GM19467 (cell line): ENCODE results near the gene ZDHHC13.

ENCODE experiments used
- ATAC-seq: cut with Tn5 transposase; IDR thresholded peaks from one replicate; pipeline ENCODE4 v1.9.1; 2021; ENCODE audit warnings: mild to moderate bottlenecking, moderate library complexity; ENCODE audit not compliant: unreplicated experiment

Gene ZDHHC13

DNA sequence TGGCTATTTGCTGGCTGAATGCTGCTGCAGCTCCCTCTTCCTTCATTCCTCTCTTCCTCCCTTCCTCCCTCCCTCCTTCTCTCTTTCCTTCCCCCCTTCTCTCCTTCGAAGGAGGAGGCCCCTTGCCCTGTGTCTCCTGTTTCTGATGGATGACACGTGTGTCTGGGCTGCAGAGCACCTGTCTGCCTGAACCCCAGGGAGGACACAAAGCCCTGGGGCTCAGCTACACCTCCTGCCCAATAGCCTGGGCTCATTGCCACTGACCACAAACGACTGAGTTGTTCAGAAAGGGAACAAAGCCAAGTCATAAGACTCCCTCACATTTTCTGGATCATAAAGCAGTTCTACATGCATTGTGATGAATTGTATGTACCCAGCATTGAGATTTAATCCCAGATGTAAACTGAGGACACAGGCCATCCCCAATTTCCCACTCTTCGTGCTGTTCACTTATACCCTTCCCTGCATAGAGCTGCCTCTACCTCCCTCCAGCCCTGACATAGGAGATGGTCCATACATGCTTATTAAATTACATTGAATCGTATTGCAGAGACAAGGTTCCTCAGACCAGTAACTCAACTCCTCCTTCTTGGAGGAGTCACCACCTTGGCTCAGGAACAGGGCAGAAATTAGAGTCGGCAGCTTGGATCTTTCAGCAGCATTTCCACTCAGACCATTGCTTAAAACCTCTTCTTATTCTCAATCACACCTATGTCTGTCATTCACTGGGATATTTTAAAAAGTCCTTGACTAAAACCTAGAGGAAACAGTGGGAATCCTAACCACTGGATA is 83.6 kb downstream of the ZDHHC13 start:
- ATAC-seq = no peak

DNA sequence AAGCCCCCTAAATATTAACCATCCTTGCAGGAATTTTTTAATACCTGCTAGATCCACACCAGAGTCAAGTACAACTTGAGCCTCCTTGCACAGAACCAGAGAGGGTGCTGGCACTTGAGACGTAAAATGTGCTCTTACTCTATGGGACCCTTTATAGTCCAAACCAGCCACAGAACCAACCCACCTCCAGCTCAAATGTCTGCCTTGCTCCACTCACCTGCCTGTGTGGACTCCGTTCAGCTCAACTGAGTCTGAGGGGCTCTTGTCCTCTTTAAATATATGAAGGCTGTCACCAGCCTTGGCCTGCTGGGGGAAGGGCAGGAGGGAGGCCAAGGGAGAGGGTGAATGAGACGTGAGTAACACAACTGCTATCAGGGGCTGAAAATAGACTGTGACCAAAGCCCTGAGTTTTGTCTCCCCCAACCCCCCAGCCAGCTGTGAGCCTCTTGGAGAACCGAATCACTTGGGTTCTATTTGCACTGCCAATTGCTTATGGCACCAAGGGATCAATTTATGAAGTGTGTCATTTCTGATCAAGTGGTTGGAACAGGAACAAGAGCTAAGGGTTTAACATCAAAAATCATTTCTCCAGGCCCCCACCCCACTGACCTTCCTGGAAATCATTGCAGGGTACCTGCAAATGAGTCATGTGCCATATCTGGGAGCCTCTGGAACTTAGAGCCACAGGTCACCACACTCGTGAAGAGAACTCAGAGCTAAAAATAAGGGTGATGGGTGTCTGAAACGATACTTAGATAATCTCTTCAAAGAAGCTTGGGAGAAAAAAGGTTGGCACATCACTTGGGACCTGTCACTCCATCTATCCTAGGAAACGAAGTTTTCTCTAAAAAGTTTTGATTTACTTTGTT is 85.0 kb downstream of the ZDHHC13 start, which contains the start of gene CSRP3:
Gene CSRP3, minus strand, starts transcription at position 247 of the 869 bp plus-strand sequence. CDS start 9,535 bp downstream, outside the sequence.
- ATAC-seq = no peak

DNA sequence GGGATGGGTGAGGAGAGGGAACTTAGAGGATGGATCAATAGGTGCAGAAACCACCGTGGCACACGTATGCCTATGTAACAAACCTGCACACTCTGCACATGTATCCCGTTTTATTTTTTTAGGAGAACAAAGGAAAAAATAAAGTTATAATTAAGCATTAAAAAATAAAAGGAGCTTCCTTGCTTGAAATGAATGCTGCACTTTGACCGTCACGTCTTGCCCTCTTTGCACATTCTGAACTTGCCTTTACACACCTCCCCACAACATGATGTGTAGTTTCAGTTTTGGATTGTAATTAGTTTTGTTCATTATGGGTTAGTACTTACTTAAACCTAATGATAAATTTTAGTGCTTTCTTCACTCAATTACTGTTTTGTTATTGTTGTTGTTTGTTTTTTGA is 87.9 kb downstream of the ZDHHC13 start:
- ATAC-seq = no peak

DNA sequence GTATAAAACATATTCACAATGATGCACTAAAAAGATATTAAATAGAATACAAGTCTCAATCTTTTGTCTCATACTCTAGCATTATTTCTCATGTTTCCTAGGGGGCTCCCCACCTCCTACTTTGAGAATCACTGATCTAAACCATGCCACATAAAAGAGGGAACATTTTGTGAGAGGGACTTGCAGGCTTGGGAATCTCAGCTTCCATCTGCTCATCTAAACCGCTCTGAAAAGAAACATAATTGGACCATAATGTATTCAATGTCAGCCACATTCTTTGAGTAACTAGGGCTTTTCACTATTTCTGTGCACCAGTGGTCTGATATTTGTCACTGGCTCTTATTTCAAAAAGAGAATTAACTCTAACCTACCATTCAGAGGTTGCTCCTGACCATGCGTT is 91.2 kb downstream of the ZDHHC13 start:
- no peak for ATAC-seq

DNA sequence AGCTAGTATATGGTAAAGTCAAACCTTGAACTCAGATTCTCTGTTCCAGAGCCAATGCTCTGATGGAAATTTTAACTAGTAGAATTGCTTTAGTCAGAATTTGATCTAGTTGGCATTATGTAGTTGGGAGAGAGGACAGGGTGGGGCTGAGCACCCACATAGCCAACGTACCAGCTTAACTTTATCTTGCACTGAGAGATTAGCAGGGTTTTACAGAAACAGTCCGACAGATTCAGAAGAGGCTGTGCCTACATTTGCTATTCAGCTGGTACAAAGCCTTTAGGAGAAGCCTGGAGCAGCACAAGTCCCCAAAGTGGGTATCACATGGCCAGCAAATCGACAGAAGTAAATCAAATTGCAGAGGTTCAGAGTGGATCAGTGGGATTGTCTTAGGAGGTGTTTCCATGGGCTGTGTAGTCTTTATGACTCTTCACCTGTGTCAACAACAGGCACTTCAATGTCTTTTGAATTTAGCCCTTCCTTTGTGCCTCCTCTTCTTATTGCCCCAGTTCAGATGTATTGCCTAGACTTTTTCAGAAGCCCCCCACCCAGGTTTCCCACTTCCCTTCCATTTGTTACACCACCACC is 92.1 kb downstream of the ZDHHC13 start:
- ATAC-seq = no peak

DNA sequence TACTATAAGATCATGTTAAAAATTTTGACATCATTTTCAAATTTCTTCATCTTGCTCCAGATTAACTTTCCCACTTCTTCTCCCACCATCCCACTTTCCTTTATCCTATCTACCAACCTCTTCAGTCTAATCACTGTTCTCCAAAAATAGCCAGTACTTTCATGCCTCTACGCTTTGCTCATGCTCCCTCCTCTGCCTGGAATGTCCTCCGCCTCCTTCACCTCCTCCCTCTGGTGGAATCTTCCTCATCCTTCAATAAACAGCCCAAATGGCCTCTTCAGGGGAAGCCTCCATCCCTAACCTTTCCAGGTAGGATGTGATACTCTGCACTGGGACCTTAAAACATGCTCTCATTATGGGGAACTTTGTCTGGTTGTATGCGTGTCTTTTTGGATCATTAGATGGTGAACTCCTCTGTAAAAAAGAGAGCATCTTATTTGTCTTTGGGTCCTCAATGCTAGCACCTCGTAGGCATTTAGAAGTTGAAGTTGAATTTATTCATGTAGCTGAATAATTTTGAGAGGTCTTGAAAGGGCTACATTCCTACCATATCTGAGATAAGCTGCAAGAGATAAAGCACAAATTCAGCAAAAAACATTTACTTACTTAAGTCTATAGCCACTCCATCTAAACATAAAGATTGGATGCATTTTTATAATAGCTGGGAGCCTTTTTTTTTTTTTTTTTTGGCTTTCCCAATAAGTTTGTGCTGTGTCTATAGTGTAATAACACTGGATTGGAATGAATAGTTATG is 92.8 kb downstream of the ZDHHC13 start:
- no peak for ATAC-seq

DNA sequence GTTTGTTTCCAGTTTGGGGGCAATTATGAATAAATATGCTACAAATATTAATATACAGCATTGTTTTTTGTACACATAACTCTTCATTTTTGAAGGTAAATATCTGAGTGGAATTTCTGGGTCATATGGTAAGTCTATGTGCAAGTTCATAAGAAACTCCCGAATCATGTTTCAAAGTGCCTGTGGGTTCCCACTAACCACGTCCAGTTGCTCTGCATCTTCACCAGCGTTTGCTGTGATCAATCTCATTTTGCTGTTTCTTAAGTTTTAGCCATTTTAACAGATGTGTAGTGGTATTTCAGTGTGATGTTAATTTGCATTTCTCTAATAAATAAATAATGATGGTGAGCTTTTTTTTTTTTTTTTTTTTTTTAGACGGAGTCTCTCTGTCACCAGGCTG is 99.1 kb downstream of the ZDHHC13 start:
- ATAC-seq = no peak

DNA sequence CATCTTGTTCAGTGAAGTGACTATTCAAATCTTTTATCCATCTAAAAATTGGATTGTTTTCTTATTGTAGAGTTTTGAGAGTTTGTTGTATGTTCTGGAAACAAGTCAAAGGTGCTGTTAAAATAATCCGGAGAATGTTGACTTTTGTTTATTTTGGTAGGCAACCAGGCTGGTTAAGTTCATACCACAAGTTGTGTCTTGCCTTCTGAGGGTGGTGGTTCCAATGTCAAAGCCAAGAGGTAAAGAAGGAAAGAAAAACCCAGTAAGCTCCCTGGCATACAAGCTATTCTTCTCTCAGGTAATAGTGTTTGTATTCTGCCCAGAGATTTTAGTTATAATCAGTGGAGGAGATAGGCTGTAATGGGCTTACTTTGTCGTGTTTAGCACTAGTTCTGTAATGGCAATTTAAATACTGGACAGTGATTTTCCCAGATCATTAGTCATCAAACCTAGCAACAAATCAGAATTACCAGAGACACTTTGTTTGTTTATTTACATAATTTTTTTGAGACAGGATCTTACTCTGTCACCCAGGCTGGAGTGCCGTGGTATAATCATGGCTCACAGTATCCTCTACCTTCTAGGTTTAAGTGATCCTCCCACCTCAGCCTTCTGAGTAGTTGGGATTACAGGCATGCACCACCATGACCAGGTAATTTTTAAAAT is 99.9 kb downstream of the ZDHHC13 start:
- ATAC-seq = no peak

DNA sequence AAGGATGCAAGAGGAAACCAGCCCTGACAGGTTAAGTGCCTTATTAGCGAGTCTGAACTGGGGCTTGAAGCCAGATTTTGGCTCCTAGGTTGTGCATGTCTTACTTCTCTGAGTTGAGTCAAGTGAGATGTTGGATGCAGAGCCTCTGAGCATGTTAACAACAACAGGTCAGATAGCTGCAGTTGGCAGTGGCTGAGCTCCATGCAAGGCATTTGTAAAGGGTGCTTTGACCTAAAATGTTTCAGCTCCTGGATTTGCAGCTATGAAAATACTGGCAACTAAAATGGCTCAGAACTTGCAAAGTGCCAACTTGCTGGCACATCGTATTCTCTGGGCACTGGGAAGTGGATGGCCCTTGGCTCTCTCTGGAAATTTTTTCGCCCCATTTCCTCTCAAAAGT is 101.2 kb downstream of the ZDHHC13 start:
- ATAC-seq = no peak

DNA sequence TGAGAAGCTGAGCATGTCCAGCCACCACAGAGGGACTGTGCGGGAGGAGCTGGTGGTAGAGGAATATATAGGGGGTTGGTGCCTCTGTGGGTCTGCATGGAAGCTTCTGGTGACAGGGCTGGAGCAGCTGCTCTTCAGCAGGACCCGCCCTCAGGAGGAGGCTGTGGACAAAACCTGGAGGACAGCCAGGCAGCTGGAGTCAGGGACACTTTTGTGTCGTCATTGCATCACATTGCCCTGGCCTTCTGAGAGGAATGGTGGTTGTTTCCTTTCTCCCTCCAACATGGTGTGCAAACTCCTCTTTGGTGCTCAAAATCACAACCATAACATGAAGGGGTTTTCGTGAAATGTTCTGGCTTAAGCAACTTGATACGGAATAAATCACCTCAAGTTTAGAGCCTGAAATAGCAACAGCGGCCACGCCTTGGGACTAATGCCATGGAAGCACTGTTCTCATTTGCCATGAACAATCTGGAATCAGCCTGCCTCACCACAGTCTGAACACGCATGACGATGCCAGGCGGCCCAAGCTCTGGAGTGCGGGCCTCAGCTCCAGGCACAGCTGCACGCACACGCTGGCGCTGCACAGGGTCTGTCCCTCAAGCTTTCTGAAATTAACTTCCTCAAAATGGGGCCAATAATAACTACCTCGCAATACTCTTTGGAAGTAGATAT is 102.0 kb downstream of the ZDHHC13 start:
- no peak for ATAC-seq

DNA sequence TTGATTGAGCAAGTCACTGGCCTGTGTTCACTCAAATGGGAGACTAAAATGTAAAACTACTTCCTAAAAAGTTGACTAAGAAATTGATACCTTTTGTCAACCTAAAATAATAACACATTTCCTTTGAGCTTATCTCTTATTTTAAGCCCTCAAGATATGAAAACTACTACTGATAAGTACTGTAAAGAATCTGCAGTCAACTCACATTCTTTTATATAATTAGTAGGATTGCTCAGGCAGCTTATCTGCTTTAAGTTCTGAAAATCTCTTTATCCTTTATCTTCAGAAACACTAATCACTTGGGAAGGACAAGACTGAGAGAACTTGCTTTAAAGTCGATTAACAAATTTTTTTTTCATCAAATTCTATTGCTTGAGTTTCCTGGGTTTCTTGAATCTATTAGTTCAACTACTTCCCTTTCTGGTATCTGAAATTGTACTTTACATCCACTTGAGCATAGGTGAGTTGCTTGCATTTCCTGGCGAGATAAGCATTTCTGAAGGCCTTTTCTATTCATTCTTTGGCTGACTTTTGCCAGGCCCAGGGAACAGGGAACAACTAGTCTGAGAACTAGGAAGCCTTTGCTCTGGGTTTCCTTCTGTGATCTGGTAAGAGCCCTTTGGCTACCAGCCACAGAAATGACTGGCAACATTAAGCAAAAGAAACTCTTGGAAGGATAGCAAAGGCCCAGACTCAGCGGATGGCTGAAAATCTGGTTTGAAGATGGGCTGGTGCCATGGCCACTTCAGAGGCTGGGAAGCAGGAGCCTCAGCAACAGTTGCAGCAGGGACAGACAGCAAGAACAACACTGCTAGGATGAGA is 104.1 kb downstream of the ZDHHC13 start:
- ATAC-seq = no peak

DNA sequence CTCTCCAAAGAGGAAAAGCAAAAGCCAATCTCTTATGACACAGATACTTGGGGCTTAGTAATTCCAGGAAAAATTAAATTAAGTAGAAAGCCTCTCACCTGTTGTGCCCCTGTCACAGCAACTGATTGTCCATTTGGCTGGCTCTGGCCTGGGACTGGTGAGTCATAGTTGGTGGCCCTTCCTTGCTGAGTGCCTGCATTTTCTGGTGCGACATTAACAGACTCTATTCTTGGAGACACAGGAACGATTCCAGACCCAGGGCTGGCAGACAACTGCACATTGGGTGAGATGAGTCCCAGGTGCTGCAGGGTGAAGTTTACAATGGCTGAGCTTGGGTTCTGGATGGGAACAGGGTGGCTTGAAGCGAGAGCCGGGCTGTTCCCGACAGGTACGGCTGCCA is 108.2 kb downstream of the ZDHHC13 start:
- ATAC-seq = no peak

DNA sequence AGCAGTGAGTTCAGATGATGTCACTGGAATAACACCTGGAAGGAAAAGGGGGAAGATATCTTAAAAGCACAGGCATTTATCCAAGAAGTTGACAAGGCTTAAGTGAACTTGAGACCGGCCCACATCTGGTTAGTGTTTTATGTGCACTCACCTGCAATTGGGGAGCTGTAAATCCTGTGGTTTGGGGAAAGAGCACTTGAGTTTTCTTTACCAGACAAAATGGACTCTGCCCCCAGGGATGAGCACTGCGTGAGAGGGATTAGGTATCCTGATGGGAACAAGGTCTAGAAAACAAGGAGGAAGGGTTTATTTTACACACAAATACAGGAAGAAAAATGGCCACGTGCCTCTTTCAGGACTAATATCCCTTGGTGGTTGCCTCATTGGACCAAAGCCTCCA is 108.6 kb downstream of the ZDHHC13 start:
- no peak for ATAC-seq
